Loucy (cell line): Measurements from ENCODE around the gene ADARB2.

Experiments used
- EZH2phosphoT487 ChIP-seq: fragments of 200-600 bp; IDR thresholded peaks from 2 replicates; pipeline ENCODE4 v1.6.1; 2018; ENCODE audit warnings: antibody characterized with exemption, mild to moderate bottlenecking, moderate library complexity, borderline replicate concordance
- TF ChIP-seq, protein P1 (sequence below): fragments of 200-600 bp; sonication (generic); conservative IDR thresholded peaks from 2 replicates; pipeline ENCODE4 v1.5.1; 2014; ENCODE audit warnings: mild to moderate bottlenecking, antibody characterized with exemption, low read length

DNA sequence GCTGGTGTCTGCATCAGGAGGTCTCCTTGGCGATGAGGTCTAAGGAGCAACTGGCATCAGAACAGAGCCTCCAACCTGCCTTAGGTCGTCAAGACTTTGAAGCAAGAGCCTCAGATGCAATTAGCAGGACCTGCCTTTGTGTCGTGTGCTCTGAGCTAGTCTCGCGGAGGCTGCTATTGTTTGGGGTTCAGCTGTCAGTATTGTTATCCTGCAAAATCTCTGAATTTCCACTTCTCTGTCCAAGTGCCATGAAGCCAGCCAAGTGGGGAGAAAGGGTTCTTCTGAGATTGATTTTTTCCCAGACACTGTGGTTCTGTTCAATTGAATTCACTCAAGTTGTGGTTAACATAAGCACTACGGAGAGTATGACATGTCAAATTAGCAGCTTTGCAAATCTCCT lies 78.7 kb downstream of the ADARB2 start:
- TF ChIP-seq, protein P1, sequence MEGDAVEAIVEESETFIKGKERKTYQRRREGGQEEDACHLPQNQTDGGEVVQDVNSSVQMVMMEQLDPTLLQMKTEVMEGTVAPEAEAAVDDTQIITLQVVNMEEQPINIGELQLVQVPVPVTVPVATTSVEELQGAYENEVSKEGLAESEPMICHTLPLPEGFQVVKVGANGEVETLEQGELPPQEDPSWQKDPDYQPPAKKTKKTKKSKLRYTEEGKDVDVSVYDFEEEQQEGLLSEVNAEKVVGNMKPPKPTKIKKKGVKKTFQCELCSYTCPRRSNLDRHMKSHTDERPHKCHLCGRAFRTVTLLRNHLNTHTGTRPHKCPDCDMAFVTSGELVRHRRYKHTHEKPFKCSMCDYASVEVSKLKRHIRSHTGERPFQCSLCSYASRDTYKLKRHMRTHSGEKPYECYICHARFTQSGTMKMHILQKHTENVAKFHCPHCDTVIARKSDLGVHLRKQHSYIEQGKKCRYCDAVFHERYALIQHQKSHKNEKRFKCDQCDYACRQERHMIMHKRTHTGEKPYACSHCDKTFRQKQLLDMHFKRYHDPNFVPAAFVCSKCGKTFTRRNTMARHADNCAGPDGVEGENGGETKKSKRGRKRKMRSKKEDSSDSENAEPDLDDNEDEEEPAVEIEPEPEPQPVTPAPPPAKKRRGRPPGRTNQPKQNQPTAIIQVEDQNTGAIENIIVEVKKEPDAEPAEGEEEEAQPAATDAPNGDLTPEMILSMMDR = no peak
- TF ChIP-seq EZH2phosphoT487 = no peak
